ELF-1 (cell line): Measurements from ENCODE around the gene RAB25.
"Not testable (repeated sequence)": the region's sequence is repeated elsewhere in the genome, so short reads cannot be mapped to it uniquely, and the experiment has no call there.

Source experiments
- DNase-seq: peaks from one replicate; pipeline ENCODE4 v3.0.0-alpha.2; 2016; ENCODE audit warnings: low read depth, low spot score

The RAB25 gene

GRCh38 chr1:156054500-156055280, 6.3 kb upstream of the RAB25 start, which contains the start of gene LAMTOR2:
LAMTOR2 (plus strand) TSS chr1:156054782; CDS start chr1:156054890, 108 bp downstream.
- DNase-seq: peak; percentile 99

DNA sequence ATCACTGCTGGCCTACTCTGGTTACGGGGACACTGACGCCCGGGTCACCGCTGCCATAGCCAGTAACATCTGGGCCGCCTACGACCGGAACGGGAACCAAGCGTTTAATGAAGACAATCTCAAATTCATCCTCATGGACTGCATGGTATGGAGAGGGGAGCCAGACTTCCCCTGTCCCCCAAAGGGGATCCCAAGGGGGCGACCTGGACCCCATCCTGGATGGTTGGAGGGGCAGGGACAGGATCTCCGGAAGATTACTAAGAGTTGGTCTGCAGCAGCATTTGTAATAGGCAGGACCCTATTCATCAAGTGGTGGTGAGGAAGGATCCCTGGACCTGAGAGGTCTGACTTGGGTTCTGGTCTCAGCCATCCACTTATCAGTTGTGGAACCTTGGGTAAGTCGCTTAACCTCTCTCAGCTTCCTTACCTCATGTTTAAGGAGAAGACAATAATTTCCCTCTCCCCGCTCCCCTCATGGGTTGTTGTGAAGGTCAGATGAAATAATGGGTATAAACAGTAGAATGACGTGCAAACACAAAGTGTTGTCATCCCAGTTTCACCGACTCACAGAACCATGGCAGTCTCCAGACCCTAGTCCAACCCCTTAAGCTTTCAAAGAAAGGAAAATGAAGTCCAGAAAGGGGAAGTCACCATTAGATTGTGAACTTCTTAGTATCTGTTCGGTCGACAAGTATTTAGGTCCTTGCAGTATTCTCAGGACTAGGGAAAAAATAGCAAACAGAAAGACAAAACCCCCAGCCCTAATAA, 5.5 kb upstream of the RAB25 start:
- DNase-seq: no peak

DNA sequence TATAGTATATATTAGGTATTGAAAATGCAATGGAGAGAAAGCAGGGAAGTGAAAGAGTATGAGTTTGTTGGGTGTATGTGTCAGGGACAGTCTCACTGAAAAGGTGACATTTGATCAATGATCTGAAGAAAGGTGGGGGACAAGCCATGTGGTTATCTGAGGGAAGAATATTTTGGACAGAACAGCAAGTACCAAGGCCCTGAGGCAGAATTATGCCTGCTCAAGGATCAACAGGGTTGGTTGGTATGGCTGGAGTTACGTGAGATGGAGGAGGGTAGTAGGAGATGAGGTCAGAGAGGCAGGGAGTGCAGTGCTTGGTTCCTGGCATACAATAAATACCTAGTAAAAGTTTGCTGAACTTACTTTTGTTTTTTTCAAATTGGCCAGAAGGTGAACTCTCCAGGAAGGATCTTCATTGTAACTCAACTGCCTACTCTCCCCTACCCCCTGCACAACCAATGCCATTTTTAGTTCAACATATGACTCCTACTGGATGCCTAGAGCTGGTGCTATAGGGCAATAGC, 4.6 kb upstream of the RAB25 start:
- no peak for DNase-seq

- DNase-seq: peak; percentile 53
Observed at GRCh38 chr1:156062189-156062588, 1.2 kb downstream of the RAB25 start.

GRCh38 chr1:156063997-156064285, 3.0 kb downstream of the RAB25 start:
- no peak for DNase-seq

DNA sequence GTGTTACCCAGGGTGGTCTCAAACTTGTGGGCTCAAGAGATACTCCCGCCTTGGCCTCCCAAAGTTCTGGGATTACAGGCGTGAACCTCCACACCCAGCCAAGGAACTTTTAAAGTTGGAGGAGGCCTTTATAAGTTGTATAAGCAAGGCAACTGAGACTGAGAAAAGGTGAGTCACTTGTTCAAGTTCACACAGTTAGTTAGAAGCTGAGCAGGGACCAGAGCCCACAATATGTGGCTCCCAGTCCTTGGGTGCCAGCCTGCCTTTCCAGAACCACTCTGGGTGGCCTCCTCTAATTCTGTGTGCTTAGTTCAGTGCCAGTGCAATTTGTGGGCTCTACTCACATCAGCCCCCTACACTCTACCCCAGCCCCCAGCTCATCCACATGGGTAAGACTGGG, 3.7 kb downstream of the RAB25 start:
- no peak for DNase-seq

DNA sequence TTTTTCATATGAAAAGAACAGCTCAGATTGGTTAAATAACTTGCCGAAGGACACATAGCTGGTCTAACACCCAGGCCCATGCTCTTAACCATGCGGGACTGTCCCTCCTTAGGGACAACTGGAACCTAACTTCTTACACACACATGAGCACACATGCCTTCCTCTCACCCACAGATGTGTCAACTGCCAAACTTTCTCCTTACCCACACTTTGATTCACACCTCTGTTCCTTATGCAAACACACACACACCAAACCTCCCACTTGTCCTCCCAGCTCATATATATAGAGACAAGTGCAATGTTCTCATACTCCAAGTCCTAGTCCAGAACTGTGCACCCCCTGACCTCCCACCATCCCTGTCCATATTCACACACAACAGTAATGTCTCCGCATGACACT, 4.3 kb downstream of the RAB25 start:
- DNase-seq: no peak

DNA sequence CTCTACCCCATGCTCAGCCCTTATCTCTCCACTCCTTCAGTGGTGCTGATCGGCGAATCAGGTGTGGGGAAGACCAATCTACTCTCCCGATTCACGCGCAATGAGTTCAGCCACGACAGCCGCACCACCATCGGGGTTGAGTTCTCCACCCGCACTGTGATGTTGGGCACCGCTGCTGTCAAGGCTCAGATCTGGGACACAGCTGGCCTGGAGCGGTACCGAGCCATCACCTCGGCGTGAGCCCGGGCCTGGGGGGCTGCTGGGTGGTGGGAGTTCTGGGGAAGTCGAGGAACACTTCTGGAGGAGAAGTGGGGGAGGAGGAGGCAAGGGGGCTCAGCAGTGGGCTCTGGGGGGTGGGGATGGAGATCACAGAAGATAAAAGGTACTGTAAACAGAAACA, 4.9 kb downstream of the RAB25 start:
- no peak for DNase-seq

DNA sequence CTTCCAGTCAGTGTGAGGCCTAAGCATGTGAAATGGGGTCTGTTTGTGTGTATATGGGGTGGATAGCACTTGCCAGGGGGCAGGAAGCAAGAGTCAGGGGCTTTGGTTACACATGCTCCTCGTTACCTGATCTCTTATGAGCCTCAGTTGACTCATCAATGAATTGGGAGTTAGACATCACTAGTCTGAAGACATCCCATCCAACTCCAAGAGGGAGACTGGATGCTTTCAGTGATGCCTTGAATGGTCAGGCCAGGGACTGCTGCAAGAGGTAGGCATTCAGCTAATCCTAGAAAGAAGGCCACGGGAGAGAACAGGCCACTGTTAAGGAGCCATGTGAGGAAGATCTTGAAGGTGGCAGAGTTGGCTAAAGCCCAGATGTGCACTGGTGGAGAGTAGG, 6.3 kb downstream of the RAB25 start:
- no peak for DNase-seq

GRCh38 chr1:156069490-156070455, 8.8 kb downstream of the RAB25 start:
- no peak for DNase-seq

DNA sequence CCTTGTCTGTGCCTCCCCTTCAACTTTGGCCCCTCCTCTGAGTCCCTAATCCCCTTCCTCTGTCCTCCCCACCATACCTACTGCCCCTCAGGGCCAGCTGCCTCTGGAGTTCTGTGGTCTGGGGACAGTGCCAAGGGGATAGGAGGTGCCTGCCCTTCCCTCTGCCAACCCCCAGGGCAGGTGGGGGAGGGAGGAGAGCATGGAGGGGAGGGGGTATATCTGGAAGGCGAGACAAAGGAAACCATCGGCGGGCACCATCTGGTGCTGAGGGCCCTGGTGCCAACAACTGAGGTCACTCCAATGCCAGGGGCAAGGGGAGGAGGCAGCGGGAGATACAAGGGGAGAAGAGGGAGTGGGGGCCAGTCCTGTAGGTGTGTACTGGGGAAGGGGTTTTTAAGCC, 9.6 kb downstream of the RAB25 start:
- no peak for DNase-seq

- not testable (repeated sequence) for DNase-seq
Observed at GRCh38 chr1:156071332-156071816, 10.4 kb downstream of the RAB25 start.

GRCh38 chr1:156072251-156072650, 11.3 kb downstream of the RAB25 start:
- no peak for DNase-seq

DNA sequence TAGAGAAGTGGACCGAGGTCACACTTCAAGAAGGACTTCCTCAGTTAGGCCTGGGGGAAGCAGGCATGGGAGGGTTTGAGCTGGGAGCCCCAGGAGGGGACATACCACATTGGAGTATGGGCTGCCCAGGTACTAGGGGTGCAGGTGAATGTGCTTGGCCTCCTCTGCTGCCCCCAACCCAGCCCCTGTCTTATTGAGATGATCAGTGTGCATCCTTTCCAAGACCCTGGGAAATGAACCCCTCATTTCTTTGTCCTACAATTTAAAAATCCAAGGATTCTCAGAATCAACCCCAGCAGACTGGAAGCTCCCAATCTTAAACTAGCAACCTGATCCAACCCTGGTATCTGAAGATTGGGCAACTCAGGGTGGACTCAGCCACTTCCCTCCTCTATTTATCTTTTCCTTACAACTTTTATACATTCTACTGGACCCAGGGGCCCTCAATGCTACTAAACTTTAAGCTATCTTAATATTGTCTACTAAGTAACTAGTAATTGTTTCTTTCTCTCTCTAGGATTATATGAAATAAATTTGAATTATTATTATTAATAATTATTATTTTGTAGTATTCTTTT, 12.2 kb downstream of the RAB25 start:
- no peak for DNase-seq

DNA sequence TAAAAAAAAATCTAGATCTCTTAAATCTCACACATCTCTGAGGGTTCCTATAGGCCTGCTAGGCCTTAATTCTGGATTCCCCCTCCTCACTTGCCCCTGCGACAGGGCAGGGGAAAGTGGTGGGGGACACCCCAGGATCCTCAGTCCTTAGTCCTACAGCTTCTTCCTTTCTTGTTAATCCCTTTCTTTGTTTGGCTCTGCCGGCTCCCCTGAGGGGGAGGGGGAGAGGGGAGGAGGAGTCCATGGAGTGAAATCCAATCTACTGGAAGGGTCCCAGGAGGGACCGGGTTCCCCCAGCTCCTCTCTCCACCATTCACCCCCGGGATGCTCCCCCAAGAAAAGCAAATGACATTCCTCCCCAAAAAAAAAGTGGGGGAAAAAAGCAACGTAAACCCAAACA, 12.8 kb downstream of the RAB25 start:
- DNase-seq: peak; percentile 82

DNA sequence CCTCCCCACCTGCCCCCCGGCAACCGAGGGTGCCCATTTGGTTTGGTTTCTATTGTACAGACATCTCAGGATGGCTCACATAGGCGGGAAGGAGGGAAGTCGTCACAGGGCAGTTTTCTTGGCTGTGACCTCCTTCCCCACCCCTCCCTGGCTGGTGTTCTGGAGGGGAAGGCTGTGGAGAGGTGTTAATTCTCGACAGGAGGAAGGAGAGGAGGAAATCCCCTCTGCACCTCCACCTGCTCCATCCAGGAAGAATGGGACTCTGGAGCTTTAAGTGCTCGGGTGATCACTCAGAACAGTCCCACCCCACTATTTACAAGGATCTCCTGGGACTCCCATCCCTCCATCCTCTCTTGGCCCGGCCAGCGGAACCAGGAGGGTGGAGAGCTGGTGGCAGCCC, 13.7 kb downstream of the RAB25 start:
- DNase-seq: peak; percentile 35

- no peak for DNase-seq
Observed at GRCh38 chr1:156075162-156075561, 14.2 kb downstream of the RAB25 start.

- peak; percentile 16 for DNase-seq
Observed at GRCh38 chr1:156075775-156076204, 14.8 kb downstream of the RAB25 start.

DNA sequence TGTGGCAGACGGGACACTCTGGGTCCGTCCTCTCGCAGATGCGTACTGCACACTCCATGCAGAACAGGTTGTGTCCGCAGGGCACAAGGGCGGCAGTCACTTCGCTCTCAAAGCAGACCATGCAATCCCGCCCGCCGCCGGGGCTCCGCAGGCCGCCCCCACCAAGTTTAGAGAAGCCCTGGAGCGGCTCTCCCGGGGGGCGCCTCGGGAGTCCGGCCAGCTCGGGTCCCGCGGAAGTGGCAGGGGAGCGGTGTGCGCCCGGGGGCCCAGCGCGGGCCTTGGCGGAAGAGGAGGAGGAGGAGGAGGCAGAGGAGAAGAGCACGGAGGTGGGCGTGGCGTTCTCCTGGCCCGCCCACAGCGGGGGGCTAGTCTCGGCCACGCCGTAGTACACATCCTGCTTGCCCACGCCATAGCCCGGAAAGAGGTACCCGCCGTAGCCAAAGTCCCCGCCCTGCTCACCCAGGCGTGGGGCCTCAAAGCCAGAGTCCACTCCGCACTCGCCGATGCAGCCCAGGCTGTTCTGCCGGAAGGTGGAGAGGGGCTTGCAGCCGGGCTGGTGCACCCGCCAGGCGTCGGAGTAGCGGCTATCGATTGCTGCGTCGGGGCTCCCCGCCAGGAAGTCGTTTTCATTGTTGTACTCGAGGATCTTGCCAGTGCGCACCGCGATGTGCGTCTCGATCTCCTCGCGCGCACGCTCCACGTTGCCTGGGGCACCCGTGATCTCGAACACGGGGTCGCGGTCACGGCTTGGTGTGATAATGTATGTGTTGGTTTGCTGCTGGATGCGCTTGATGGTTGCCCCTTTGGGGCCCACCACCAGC, 15.9 kb downstream of the RAB25 start:
- peak; percentile 92 for DNase-seq

DNA sequence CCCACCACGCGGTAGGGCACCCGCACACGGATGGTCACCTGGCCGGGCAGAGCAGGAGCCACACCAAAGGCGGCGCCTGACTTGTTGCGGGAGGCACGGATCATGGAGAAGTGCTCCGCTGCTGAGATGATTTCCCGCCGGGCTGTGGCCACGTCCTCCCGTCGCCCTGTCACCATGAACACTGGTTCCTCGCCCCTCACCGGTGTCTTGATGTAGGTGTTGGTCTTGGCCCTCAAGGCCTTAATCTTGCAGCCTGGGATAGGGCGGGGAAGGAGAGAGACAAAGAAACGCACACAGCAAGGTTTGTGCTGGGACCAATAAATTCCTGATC, 16.4 kb downstream of the RAB25 start:
- peak; percentile 66 for DNase-seq
